ENCODE results near the gene ADAMTSL4.

The ADAMTSL4 gene

GRCh38 chr1:150535511-150536287 lies 13.5 kb upstream of the ADAMTSL4 start (continued):
- TF ChIP-seq, protein P1, sequence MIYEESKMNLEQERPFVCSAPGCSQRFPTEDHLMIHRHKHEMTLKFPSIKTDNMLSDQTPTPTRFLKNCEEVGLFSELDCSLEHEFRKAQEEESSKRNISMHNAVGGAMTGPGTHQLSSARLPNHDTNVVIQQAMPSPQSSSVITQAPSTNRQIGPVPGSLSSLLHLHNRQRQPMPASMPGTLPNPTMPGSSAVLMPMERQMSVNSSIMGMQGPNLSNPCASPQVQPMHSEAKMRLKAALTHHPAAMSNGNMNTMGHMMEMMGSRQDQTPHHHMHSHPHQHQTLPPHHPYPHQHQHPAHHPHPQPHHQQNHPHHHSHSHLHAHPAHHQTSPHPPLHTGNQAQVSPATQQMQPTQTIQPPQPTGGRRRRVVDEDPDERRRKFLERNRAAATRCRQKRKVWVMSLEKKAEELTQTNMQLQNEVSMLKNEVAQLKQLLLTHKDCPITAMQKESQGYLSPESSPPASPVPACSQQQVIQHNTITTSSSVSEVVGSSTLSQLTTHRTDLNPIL (CRISPR knock-in tag; IDR thresholded peaks at IDR 0.05; ENCODE audit: low read depth) = no peak

- TF ChIP-seq PPARA (CRISPR knock-in tag; IDR thresholded peaks at IDR 0.05; ENCODE audit: borderline replicate concordance) (no peak), TOX (CRISPR knock-in tag; IDR thresholded peaks at IDR 0.05; ENCODE audit: borderline replicate concordance) (no peak), TSHZ2 (CRISPR knock-in tag; IDR thresholded peaks at IDR 0.05) (no peak), GLIS3 (CRISPR knock-in tag; IDR thresholded peaks at IDR 0.05) (no peak), ZNF8 (CRISPR knock-in tag; IDR thresholded peaks at IDR 0.05) (no peak), ZNF70 (CRISPR knock-in tag; IDR thresholded peaks at IDR 0.05) (no peak), CSDC2 (CRISPR knock-in tag; IDR thresholded peaks at IDR 0.05) (no peak), PATZ1 (CRISPR knock-in tag; IDR thresholded peaks at IDR 0.05; ENCODE audit: borderline replicate concordance) (no peak), RARB (CRISPR knock-in tag; IDR thresholded peaks at IDR 0.05) (no peak), BACH2 (CRISPR knock-in tag; IDR thresholded peaks at IDR 0.05; ENCODE audit: borderline replicate concordance) (no peak), ESRRG (CRISPR knock-in tag; IDR thresholded peaks at IDR 0.05) (no peak), CSRNP3 (CRISPR knock-in tag; IDR thresholded peaks at IDR 0.05) (no peak), ZFP30 (CRISPR knock-in tag; IDR thresholded peaks at IDR 0.05) (no peak), POU6F1 (CRISPR knock-in tag; IDR thresholded peaks at IDR 0.05; ENCODE audit: borderline replicate concordance, low read depth) (no peak), SNAI2 (CRISPR knock-in tag; IDR thresholded peaks at IDR 0.05) (no peak), OSR1 (CRISPR knock-in tag; IDR thresholded peaks at IDR 0.05) (no peak), ZNF565 (CRISPR knock-in tag; conservative IDR thresholded peaks at IDR 0.05; ENCODE audit: low read depth) (no peak), TCF4 (CRISPR knock-in tag; IDR thresholded peaks at IDR 0.05; ENCODE audit: borderline replicate concordance) (no peak)
- no peak for ATAC-seq
Measured at GRCh38 chr1:150536836-150537731, 12.1 kb upstream of the ADAMTSL4 start.

Measured in SK-N-SH treated with all-trans-retinoic acid at 6 μM for 48 hours (cell line).